WERI-Rb-1 (cell line): ENCODE data around the gene NDUFV1.

Experiments used
- DNase-seq: peaks from one replicate; pipeline ENCODE4 v3.0.0-alpha.2; 2020
- H3K27ac ChIP-seq: fragments of 250-450 bp; sonication (Bioruptor Pico); 2 replicates; pipeline ENCODE4 v1.5.1; 2020; ENCODE audit warnings: mild to moderate bottlenecking, moderate library complexity
- H3K27me3 ChIP-seq: fragments of 250-450 bp; sonication (Bioruptor Pico); 2 replicates; pipeline ENCODE4 v1.5.1; 2021; ENCODE audit warnings: mild to moderate bottlenecking, low read depth, moderate library complexity; ENCODE audit not compliant: insufficient read depth, severe bottlenecking
- H3K36me3 ChIP-seq: fragments of 250-450 bp; sonication (Bioruptor Pico); 2 replicates; pipeline ENCODE4 v1.5.1; 2020; ENCODE audit warnings: mild to moderate bottlenecking, moderate library complexity
- H3K4me3 ChIP-seq: 2 replicates; pipeline ENCODE4 v1.5.1; 2011; ENCODE audit warnings: low read depth, mild to moderate bottlenecking, control low read depth, low read length
- H3K9me3 ChIP-seq: fragments of 250-450 bp; sonication (Bioruptor Pico); 2 replicates; pipeline ENCODE4 v1.5.1; 2021; ENCODE audit warnings: mild to moderate bottlenecking, moderate library complexity; ENCODE audit not compliant: severe bottlenecking
- CTCF ChIP-seq: IDR thresholded peaks from 2 replicates; pipeline ENCODE4 v1.5.1; 2011; ENCODE audit warnings: low read depth, mild to moderate bottlenecking, control low read depth, inconsistent platforms, low read length

The NDUFV1 gene

GRCh38 chr11:67638535-67639437 is 32.0 kb downstream of the NDUFV1 start:
- no peak for DNase-seq
- Histone ChIP-seq H3K9me3 (peaks cover under 1% of the 10 kb centered on the region), H3K4me3 (no peak overlapping the region), H3K27me3 (no peaks in the 10 kb centered on the region), H3K36me3 (no peaks in the 10 kb centered on the region), H3K27ac (no peak overlapping the region)
- TF ChIP-seq CTCF = no peak

GRCh38 chr11:67639438-67639859 is 32.7 kb downstream of the NDUFV1 start, which contains the start of gene TBX10:
Gene TBX10, minus strand, starts transcription at chr11:67639763. Its CDS starts 291 bp downstream, at chr11:67639472.
- TF ChIP-seq CTCF = no peak
- DNase-seq = no peak

DNA sequence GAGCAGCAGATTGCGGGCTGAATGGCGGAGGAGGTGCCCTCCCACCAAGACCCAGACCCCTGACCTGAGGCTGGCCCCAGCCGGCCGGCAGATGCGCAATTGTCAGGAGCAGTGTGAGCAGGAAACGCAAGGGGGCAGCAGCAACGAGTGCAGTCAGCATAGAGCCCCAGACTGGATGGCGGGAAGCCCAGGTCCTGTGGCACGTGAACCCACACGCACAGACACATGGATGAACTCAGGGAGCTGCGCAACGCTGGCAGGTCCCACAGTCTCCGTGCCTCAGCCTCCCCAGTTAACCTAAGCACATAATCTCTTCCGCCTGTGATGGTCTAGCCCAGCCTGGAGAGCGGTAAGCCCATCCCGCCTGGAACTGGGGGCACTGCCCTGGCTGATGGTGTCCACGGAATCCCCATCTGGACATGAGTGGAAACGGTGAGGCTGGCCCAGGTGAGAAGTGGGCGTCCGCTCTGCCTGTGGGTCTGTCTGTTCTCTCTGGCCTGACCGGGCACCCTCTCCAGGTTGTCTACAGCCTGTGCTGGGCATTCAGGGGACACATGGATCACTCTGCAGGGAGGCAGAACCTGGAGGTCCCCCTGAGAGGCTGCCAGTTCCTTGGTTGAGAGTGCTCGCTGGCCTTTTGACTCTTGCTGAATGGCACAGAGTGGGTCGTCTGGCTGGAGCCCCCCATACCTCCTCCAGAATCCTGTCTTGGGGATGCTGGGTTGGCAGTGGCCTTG is 33.5 kb downstream of the NDUFV1 start:
- TF ChIP-seq CTCF = peak; percentile 96
- DNase-seq = peak; percentile 82
- no peak overlapping the region for H3K4me3 ChIP-seq
- H3K27ac ChIP-seq = no peak overlapping the region
- H3K9me3 ChIP-seq = peaks cover 3% of the 10 kb centered on the region
- H3K36me3 ChIP-seq = no peaks in the 10 kb centered on the region
- no peaks in the 10 kb centered on the region for H3K27me3 ChIP-seq

More at GRCh38 chr11:67639438-67639859, 32.7 kb downstream of the NDUFV1 start, which contains the start of gene TBX10:
- Histone ChIP-seq H3K9me3 (peaks cover 3% of the 10 kb centered on the region), H3K27me3 (no peaks in the 10 kb centered on the region), H3K4me3 (no peak within 1 kb of the TSS), H3K27ac (no peak within 1 kb of the TSS), H3K36me3 (no peaks in the 10 kb centered on the region)

GRCh38 chr11:67640758-67641337 is 34.1 kb downstream of the NDUFV1 start:
- Histone ChIP-seq H3K36me3 (no peaks in the 10 kb centered on the region), H3K4me3 (no peak overlapping the region), H3K27me3 (no peaks in the 10 kb centered on the region), H3K27ac (no peak overlapping the region), H3K9me3 (peaks cover 3% of the 10 kb centered on the region)
- no peak for TF ChIP-seq CTCF
- no peak for DNase-seq

DNA sequence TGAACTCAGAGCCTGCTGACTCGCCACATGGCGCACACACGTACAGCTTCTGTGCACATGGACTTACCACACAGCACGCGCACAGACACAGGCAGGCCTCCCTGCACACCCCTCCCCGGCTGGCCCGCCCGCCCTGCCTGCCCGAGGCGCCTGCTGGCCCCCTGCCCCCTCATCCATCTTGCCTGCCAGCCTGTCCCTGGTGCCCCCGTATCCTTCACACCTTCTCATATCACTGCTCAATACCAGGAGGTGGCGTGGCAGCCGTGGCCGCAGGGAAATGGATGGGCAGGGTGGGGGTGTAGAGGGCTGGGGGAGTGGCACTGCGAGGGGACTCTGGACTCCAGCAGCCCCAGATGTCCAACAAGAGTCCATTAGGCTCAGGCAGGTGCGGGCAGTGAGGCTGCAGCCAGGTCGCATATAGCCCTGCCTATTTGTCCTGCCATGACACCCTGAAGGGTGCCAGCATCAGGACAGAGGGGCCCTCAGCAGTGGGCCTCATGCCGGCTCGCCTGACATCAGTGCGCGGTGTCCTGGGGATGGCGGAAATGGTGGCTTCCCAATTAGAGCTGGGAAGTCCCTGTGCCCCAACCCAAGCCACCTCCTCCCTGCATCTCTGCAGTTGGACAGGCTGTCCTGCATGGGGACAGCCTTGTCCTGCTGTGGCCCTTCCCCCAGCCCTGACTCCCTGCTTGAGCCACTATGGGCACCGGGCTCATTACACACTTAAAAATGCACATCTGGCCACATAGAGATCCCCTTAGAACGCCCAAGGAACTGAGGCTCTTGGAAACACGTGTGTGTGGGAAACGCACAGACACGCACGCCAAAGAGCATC is 34.8 kb downstream of the NDUFV1 start:
- TF ChIP-seq CTCF = no peak
- H3K27me3 ChIP-seq = no peaks in the 10 kb centered on the region
- no peak overlapping the region for H3K27ac ChIP-seq
- H3K4me3 ChIP-seq = no peak overlapping the region
- DNase-seq = no peak
- peaks cover 3% of the 10 kb centered on the region for H3K9me3 ChIP-seq
- H3K36me3 ChIP-seq = no peaks in the 10 kb centered on the region
